PC-9 (cell line): ENCODE data around the gene CAPN3. TPM values are rescaled to one million over a fixed set of nuclear protein-coding genes. Genes with fewer than 3 reads are reported as not detected.

Source experiments
- BruUV-seq: library from RNA; stranded (reverse); fragments of 400-500 nt; replicated peaks from 2 replicates; lab custom pipeline; 2021; lab: Mats Ljungman, UMichigan
- CTCF ChIA-PET: fragments of 300-600 bp; sonication (Branson Sonifier 250); formaldehyde crosslinking; loops from one replicate; lab custom pipeline; 2022; ENCODE audit warnings: antibody characterized with exemption; lab: Charles Lee
- POLR2A ChIA-PET: fragments of 300-600 bp; sonication (Branson Sonifier 250); formaldehyde crosslinking; loops from one replicate; lab custom pipeline; 2022; ENCODE audit warnings: antibody characterized with exemption; ENCODE audit not compliant: unreplicated experiment; lab: Charles Lee
- DNase-seq, 2 experiments: peaks; one replicate each; pipeline versions ENCODE4 v3.0.0 to v3.0.0-alpha.2; 2015 to 2022; ENCODE audit warnings: mixed read lengths in 1 of 2
- H2AFZ ChIP-seq: fragments of 200-600 bp; sonication (generic); 2 replicates; pipeline ENCODE4 v1.8.1; 2017; ENCODE audit warnings: antibody characterized with exemption
- H3F3A ChIP-seq: fragments of 200-600 bp; sonication (generic); 2 replicates; pipeline ENCODE4 v1.8.1; 2017; ENCODE audit warnings: antibody characterized with exemption, mild to moderate bottlenecking, low read depth; ENCODE audit not compliant: insufficient read depth
- H3K27ac ChIP-seq: fragments of 200-600 bp; sonication (generic); 2 replicates; pipeline ENCODE4 v1.6.1; 2016; ENCODE audit warnings: mixed run types
- H3K27me3 ChIP-seq: fragments of 200-600 bp; sonication (generic); 2 replicates; pipeline ENCODE4 v1.6.1; 2016; ENCODE audit warnings: low read depth, mixed run types; ENCODE audit not compliant: insufficient read depth
- H3K36me3 ChIP-seq: fragments of 200-600 bp; sonication (generic); 2 replicates; pipeline ENCODE4 v1.6.1; 2016; ENCODE audit warnings: low read depth, mixed run types
- H3K4me1 ChIP-seq: fragments of 200-600 bp; sonication (generic); replicated peaks from 2 replicates; pipeline ENCODE4 v1.6.1; 2016; ENCODE audit warnings: mixed run types; ENCODE audit not compliant: insufficient read depth
- H3K4me2 ChIP-seq: fragments of 200-600 bp; sonication (generic); 2 replicates; pipeline ENCODE4 v1.6.1; 2017; ENCODE audit warnings: mixed run types
- H3K4me3 ChIP-seq: fragments of 200-600 bp; sonication (generic); 2 replicates; pipeline ENCODE4 v1.6.1; 2016; ENCODE audit warnings: mixed run types
- H3K79me2 ChIP-seq: fragments of 200-600 bp; sonication (generic); 2 replicates; pipeline ENCODE4 v1.6.1; 2017; ENCODE audit warnings: low read depth, mixed run types
- H3K9me2 ChIP-seq: fragments of 200-600 bp; sonication (generic); 2 replicates; pipeline ENCODE4 v1.8.1; 2017; ENCODE audit warnings: mild to moderate bottlenecking; ENCODE audit not compliant: insufficient read depth
- H3K9me3 ChIP-seq: fragments of 200-600 bp; sonication (generic); 2 replicates; pipeline ENCODE4 v1.8.1; 2016; ENCODE audit warnings: low read depth; ENCODE audit not compliant: insufficient read depth
- H4K20me1 ChIP-seq: fragments of 200-600 bp; sonication (generic); 2 replicates; pipeline ENCODE4 v1.8.1; 2017; ENCODE audit not compliant: insufficient read depth
- CTCF ChIP-seq: fragments of 200-600 bp; sonication (generic); conservative IDR thresholded peaks from 2 replicates; pipeline ENCODE4 v1.6.1; 2017; ENCODE audit warnings: mixed run types, antibody characterized with exemption, mild to moderate bottlenecking, moderate library complexity
- EZH2 ChIP-seq: fragments of 200-600 bp; sonication (generic); IDR thresholded peaks from 2 replicates; pipeline ENCODE4 v1.8.0; 2017; ENCODE audit warnings: antibody characterized with exemption, low read depth
- intact Hi-C: fragments of 100-400 bp; cut with micrococcal nuclease; formaldehyde crosslinking; loops from one replicate; pipeline ENCODE4 v1.10.0; 2022; ENCODE audit not compliant: unreplicated experiment
- total RNA-seq: library from RNA; stranded (reverse); gene quantifications from 2 replicates; pipeline ENCODE4 v1.2.3, GENCODE V29; 2021

The CAPN3 gene
- total RNA-seq, 1 experiment from 2014 or later: 0.50 TPM

GRCh38 chr15:42395838-42396237 is 36.5 kb downstream of the CAPN3 start:
- ChIA-PET POLR2A (no interaction called here), CTCF (interaction anchor here (0.6 kb wide), 1 partner anchor 618 kb away, joined by 5 read pairs; no protein-coding TSS in a partner anchor)
- H2AFZ ChIP-seq: no peak overlapping the region
- no peaks in the 10 kb centered on the region for H3K36me3 ChIP-seq
- no peaks in the 10 kb centered on the region for H3K79me2 ChIP-seq
- H3K9me3 ChIP-seq: no peaks in the 10 kb centered on the region
- H3K9me2 ChIP-seq: no peaks in the 10 kb centered on the region
- BruUV-seq: no TSS peak
- no peak overlapping the region for H3K4me2 ChIP-seq
- no peak for DNase-seq
- no peaks in the 10 kb centered on the region for H3K4me1 ChIP-seq
- no peak overlapping the region for H3K27ac ChIP-seq
- H4K20me1 ChIP-seq: no peaks in the 10 kb centered on the region
- TF ChIP-seq CTCF: no peak
- TF ChIP-seq EZH2: no peak
- intact Hi-C loops: no loop called here
- H3K4me3 ChIP-seq: no peak overlapping the region
- H3F3A ChIP-seq: no peaks in the 10 kb centered on the region
- H3K27me3 ChIP-seq: no peaks in the 10 kb centered on the region

GRCh38 chr15:42401544-42402454 is 42.5 kb downstream of the CAPN3 start:
- intact Hi-C loops: no loop called here
- no peaks in the 10 kb centered on the region for H3K4me1 ChIP-seq
- no peak for DNase-seq
- TF ChIP-seq CTCF: no peak
- no peak for TF ChIP-seq EZH2
- no peaks in the 10 kb centered on the region for H3K36me3 ChIP-seq
- no peaks in the 10 kb centered on the region for H3K27me3 ChIP-seq
- H2AFZ ChIP-seq: no peak overlapping the region
- H3K9me2 ChIP-seq: no peaks in the 10 kb centered on the region
- CTCF ChIA-PET: no interaction called here
- no peaks in the 10 kb centered on the region for H3F3A ChIP-seq
- H3K4me2 ChIP-seq: no peak overlapping the region
- no peak overlapping the region for H3K4me3 ChIP-seq
- H3K79me2 ChIP-seq: no peaks in the 10 kb centered on the region
- POLR2A ChIA-PET: no interaction called here
- H3K27ac ChIP-seq: no peak overlapping the region
- no peaks in the 10 kb centered on the region for H3K9me3 ChIP-seq
- BruUV-seq: no TSS peak
- no peaks in the 10 kb centered on the region for H4K20me1 ChIP-seq

- intact Hi-C loops: no loop called here
- no peak overlapping the region for H3K4me2 ChIP-seq
Observed at GRCh38 chr15:42402455-42403205, 43.3 kb downstream of the CAPN3 start.

More at GRCh38 chr15:42402455-42403205, 43.3 kb downstream of the CAPN3 start:
- no peak overlapping the region for H3K4me3 ChIP-seq
- DNase-seq: no peak
- no peak overlapping the region for H2AFZ ChIP-seq
- BruUV-seq: no TSS peak
- no peak overlapping the region for H3K27ac ChIP-seq
- CTCF ChIA-PET: no interaction called here
- no peaks in the 10 kb centered on the region for H3K79me2 ChIP-seq
- H3K9me2 ChIP-seq: no peaks in the 10 kb centered on the region
- no peaks in the 10 kb centered on the region for H3K4me1 ChIP-seq
- no peaks in the 10 kb centered on the region for H3K9me3 ChIP-seq
- no peaks in the 10 kb centered on the region for H3F3A ChIP-seq
- no peaks in the 10 kb centered on the region for H3K36me3 ChIP-seq
- POLR2A ChIA-PET: no interaction called here
- no peaks in the 10 kb centered on the region for H4K20me1 ChIP-seq
- no peak for TF ChIP-seq CTCF
- no peak for TF ChIP-seq EZH2
- H3K27me3 ChIP-seq: no peaks in the 10 kb centered on the region
